ENCODE data around the gene KRTAP23-1.

Gene KRTAP23-1

DNA sequence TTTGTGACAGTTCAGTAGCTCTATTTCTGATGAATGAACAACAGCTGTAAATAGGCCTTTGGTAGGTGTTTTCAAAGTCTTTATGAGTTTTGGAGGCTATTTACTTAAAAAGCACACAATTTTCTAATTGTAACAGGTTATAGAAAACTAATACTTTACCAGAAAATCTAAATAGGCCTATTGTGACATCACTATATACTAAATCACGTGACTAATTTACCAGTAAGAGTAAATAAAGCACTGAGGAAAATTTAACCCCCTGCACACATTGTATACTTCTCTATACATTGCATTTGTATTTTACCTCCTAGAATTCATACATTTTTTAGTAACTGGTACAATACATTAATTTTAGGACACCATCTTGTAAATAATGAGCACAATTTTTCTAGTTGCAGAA is 43.3 kb downstream of the KRTAP23-1 start:
- no peak for DNase-seq
